Hepatocyte (in vitro differentiated cells): ENCODE results near the gene DEK.

Experiments used
- CTCF ChIP-seq: fragments of 200-600 bp; sonication (generic); IDR thresholded peaks from 2 replicates; pipeline ENCODE4 v1.5.1; 2016; ENCODE audit warnings: antibody characterized with exemption, mild to moderate bottlenecking; ENCODE audit not compliant: poor library complexity
- EZH2 ChIP-seq: fragments of 200-600 bp; sonication (generic); IDR thresholded peaks from 2 replicates; pipeline ENCODE4 v1.6.1; 2016; ENCODE audit warnings: antibody characterized with exemption, mild to moderate bottlenecking, borderline replicate concordance
- EZH2phosphoT487 ChIP-seq: fragments of 200-600 bp; sonication (generic); IDR thresholded peaks from one replicate; pipeline ENCODE4 v1.6.1; 2018; ENCODE audit warnings: antibody characterized with exemption, mild to moderate bottlenecking, low read depth, moderate library complexity; ENCODE audit not compliant: unreplicated experiment, severe bottlenecking

- no peak for TF ChIP-seq CTCF
- no peak for TF ChIP-seq EZH2phosphoT487
- no peak for TF ChIP-seq EZH2
These were observed 27.2 kb downstream of the DEK start for GRCh38 chr6:18237167-18237566.
